HG02610 (cell line): ENCODE data around the gene H1-8.
A peak's percentile ranks its signal among the peaks of the same experiment; 100 is the strongest.
"Not testable (repeated sequence)": the region's sequence is repeated elsewhere in the genome, so short reads cannot be mapped to it uniquely, and the experiment has no call there.

Experiments
- ATAC-seq: cut with Tn5 transposase; IDR thresholded peaks from one replicate; pipeline ENCODE4 v1.9.1; 2021; ENCODE audit warnings: mild to moderate bottlenecking, moderate library complexity; ENCODE audit not compliant: unreplicated experiment

Gene H1-8

GRCh38 chr3:129514563-129514962 is 28.4 kb upstream of the H1-8 start:
- ATAC-seq: no peak

GRCh38 chr3:129515108-129515820 is 27.7 kb upstream of the H1-8 start:
- ATAC-seq: not testable (repeated sequence)

GRCh38 chr3:129515821-129516432 is 27.0 kb upstream of the H1-8 start:
- ATAC-seq: not testable (repeated sequence)

GRCh38 chr3:129517516-129517915 is 25.5 kb upstream of the H1-8 start:
- ATAC-seq: no peak

- ATAC-seq: no peak
Measured at GRCh38 chr3:129518038-129518561, 24.9 kb upstream of the H1-8 start.

- ATAC-seq: no peak
Measured at GRCh38 chr3:129518581-129518980, 24.4 kb upstream of the H1-8 start.

GRCh38 chr3:129519449-129519848 is 23.5 kb upstream of the H1-8 start:
- ATAC-seq: no peak

- no peak for ATAC-seq
Measured at GRCh38 chr3:129519896-129520715, 22.9 kb upstream of the H1-8 start.

- no peak for ATAC-seq
Measured at GRCh38 chr3:129520960-129521359, 22.0 kb upstream of the H1-8 start.

GRCh38 chr3:129521611-129522010 is 21.4 kb upstream of the H1-8 start:
- ATAC-seq: no peak

GRCh38 chr3:129522953-129523352 is 20.0 kb upstream of the H1-8 start:
- no peak for ATAC-seq

- no peak for ATAC-seq
Measured at GRCh38 chr3:129524081-129524480, 18.9 kb upstream of the H1-8 start.

GRCh38 chr3:129525341-129525968 is 17.5 kb upstream of the H1-8 start:
- no peak for ATAC-seq

- peak; percentile 91 for ATAC-seq
Measured at GRCh38 chr3:129526121-129526900, 16.7 kb upstream of the H1-8 start.

GRCh38 chr3:129527262-129527661 is 15.7 kb upstream of the H1-8 start:
- ATAC-seq: no peak

- ATAC-seq: no peak
Measured at GRCh38 chr3:129528589-129529100, 14.3 kb upstream of the H1-8 start, which contains the start of gene RHO. Gene RHO (plus strand): TSS chr3:129528639. CDS start chr3:129528734, 95 bp downstream.

GRCh38 chr3:129529436-129530210 is 13.4 kb upstream of the H1-8 start:
- no peak for ATAC-seq

- no peak for ATAC-seq
Measured at GRCh38 chr3:129530251-129530791, 12.7 kb upstream of the H1-8 start.

GRCh38 chr3:129530821-129531220 is 12.2 kb upstream of the H1-8 start:
- ATAC-seq: no peak
